Transverse colon (tissue), 4 donors: ENCODE results near the gene FKTN. TPM values are rescaled to one million over a fixed set of nuclear protein-coding genes. Genes with fewer than 3 reads are reported as not detected.

Experiments used
- DNase-seq: peaks from one replicate; pipeline ENCODE4 v3.0.0-alpha.2; 2019
- H3K27ac ChIP-seq, 4 donors: fragments of 200-600 bp; sonication (generic); 2 replicates each; pipeline ENCODE4 v1.5.1; 2016 to 2018; ENCODE audit warnings: inconsistent platforms in 4 of 4
- H3K27me3 ChIP-seq: fragments of 200-600 bp; sonication (generic); 2 replicates; pipeline ENCODE4 v1.5.1; 2017; ENCODE audit warnings: inconsistent platforms
- H3K36me3 ChIP-seq, 4 donors: fragments of 200-600 bp; sonication (generic); 2 replicates each; pipeline ENCODE4 v1.5.1; 2017 to 2019; ENCODE audit warnings: inconsistent platforms in 4 of 4
- H3K4me1 ChIP-seq, 4 donors: fragments of 200-600 bp; sonication (generic); 2 replicates each; pipeline ENCODE4 v1.5.1; 2017 to 2020; ENCODE audit warnings: inconsistent platforms in 4 of 4
- H3K4me3 ChIP-seq, 4 donors: fragments of 200-600 bp; sonication (generic); 1 replicate in 1 of 4; 2 replicates in 3 of 4; pipeline versions ENCODE4 v1.5.1 to v1.6.1; 2017 to 2019; ENCODE audit warnings: inconsistent platforms in 4 of 4
- H3K9me3 ChIP-seq, 2 donors: fragments of 200-600 bp; sonication (generic); 2 replicates each; pipeline ENCODE4 v1.5.1; 2017 to 2019; ENCODE audit warnings: inconsistent platforms in 2 of 2
- CTCF ChIP-seq, 5 experiments: fragments of 200-600 bp in 3 of 5; fragments of 450-650 bp in 2 of 5; sonication (generic) in 3 of 5; IDR thresholded peaks; 1 replicate in 2 of 5; 2 replicates in 3 of 5; pipeline ENCODE4 v1.5.1; 2016 to 2017; ENCODE audit warnings: antibody characterized with exemption in 5 of 5, inconsistent platforms in 3 of 5, mild to moderate bottlenecking in 2 of 5, moderate library complexity in 1 of 5
- EP300 ChIP-seq: sonication (generic); formaldehyde crosslinking; IDR thresholded peaks from one replicate; pipeline ENCODE4 v1.6.1; 2017; ENCODE audit warnings: antibody characterized with exemption, low read depth
- POLR2A ChIP-seq: fragments of 450-650 bp; IDR thresholded peaks from one replicate; pipeline ENCODE4 v1.6.1; 2016; ENCODE audit warnings: antibody characterized with exemption, mild to moderate bottlenecking, moderate library complexity
- POLR2AphosphoS5 ChIP-seq, 3 donors: sonication (generic); formaldehyde crosslinking; IDR thresholded peaks; one replicate each; pipeline ENCODE4 v1.6.1; 2016; ENCODE audit warnings: antibody characterized with exemption in 3 of 3
- WGBS, 2 donors: methylation state at CpG; one replicate each; pipeline ENCODE4 v1.1.5; 2018; ENCODE audit warnings: low coverage in 1 of 2; 5-methylcytosine and 5-hydroxymethylcytosine counted together
- in situ Hi-C, 4 donors: fragments of 200-750 bp; cut with MboI; loops; one replicate each; pipeline versions ENCODE4 v1.15.0 to v1.15.1; 2017; ENCODE audit warnings: low sequenced_read_pairs in 3 of 4, low pct_ligation_motif_present in 1 of 4, low pct_unique_long_range_greater_than_20kb in 1 of 4
- intact Hi-C: fragments of 100-400 bp; cut with DNase I; formaldehyde crosslinking; loops from one replicate; pipeline ENCODE4 v1.15.1; 2023; ENCODE audit warnings: low total_unique reads
- total RNA-seq, 4 donors: library from RNA; depleted of rRNA; stranded (reverse); fragments of >200 nt; gene quantifications; one replicate each; pipeline ENCODE4 v1.1.0, GENCODE V29; 2016

The FKTN gene
- total RNA-seq, 4 donors from 2014 or later: 6.7 to 15.1 (median 14.5) TPM

GRCh38 chr9:105686936-105687335 is 129.0 kb downstream of the FKTN start:
- intact Hi-C loops: no loop called here
- H3K36me3 ChIP-seq: no peaks in the 10 kb centered on the region
- in situ Hi-C loops: no loop called here
- H3K4me3 ChIP-seq: no peak overlapping the region
- TF ChIP-seq CTCF (IDR thresholded peaks at IDR 0.05): no peak
- TF ChIP-seq EP300: no peak
- no peak for TF ChIP-seq POLR2AphosphoS5 (IDR thresholded peaks at IDR 0.05)
- TF ChIP-seq POLR2A: no peak
- no peak for DNase-seq
- no peaks in the 10 kb centered on the region for H3K4me1 ChIP-seq
- no peak overlapping the region for H3K27ac ChIP-seq
- no peaks in the 10 kb centered on the region for H3K9me3 ChIP-seq
- peaks cover 9% of the 10 kb centered on the region for H3K27me3 ChIP-seq
- 89 to 92% methylated on average over 3 to 4 of the region's 4 CpGs for WGBS, 2 donors

Other genes with a start within 250 kb of the FKTN start
- gene FSD1L, start 110.1 kb upstream of the FKTN start, total RNA-seq: 10 to 100 TPM in 1 of 4 donors, 1 to 10 TPM in 3; 1.8 to 16.8 (median 7.0) TPM
- gene TAL2, start 104.3 kb downstream of the FKTN start, total RNA-seq: not detected
- 10 to 100 TPM; 25.2 to 36.6 (median 29.1) TPM for gene TMEM38B, start 136.4 kb downstream of the FKTN start, total RNA-seq